Endothelial cell (in vitro differentiated cells): ENCODE results near the gene CORO6. TPM values are rescaled to one million over a fixed set of nuclear protein-coding genes. Genes with fewer than 3 reads are reported as not detected.

Experiments used
- DNase-seq: peaks from one replicate; pipeline ENCODE4 v3.0.0; 2021; ENCODE audit warnings: low spot score
- H3K27ac Mint-ChIP-seq: one replicate; pipeline ENCODE4 v1.8.0; 2021; ENCODE audit warnings: mixed read lengths, inconsistent platforms; ENCODE audit not compliant: unreplicated experiment
- H3K27me3 Mint-ChIP-seq: one replicate; pipeline ENCODE4 v1.8.0; 2021; ENCODE audit warnings: mild to moderate bottlenecking, moderate library complexity, mixed read lengths, inconsistent platforms; ENCODE audit not compliant: unreplicated experiment
- H3K36me3 Mint-ChIP-seq: one replicate; pipeline ENCODE4 v1.8.0; 2021; ENCODE audit warnings: mild to moderate bottlenecking, low read depth, mixed read lengths, inconsistent platforms; ENCODE audit not compliant: unreplicated experiment
- H3K4me1 Mint-ChIP-seq: one replicate; pipeline ENCODE4 v1.8.0; 2021; ENCODE audit warnings: mild to moderate bottlenecking, mixed read lengths, inconsistent platforms; ENCODE audit not compliant: unreplicated experiment
- H3K4me3 Mint-ChIP-seq: one replicate; pipeline ENCODE4 v1.8.0; 2021; ENCODE audit warnings: mild to moderate bottlenecking, mixed read lengths, inconsistent platforms; ENCODE audit not compliant: unreplicated experiment
- H3K9me3 Mint-ChIP-seq: one replicate; pipeline ENCODE4 v1.8.0; 2021; ENCODE audit warnings: mixed read lengths, inconsistent platforms; ENCODE audit not compliant: unreplicated experiment
- CTCF ChIP-seq: fragments of 200-600 bp; sonication (generic); IDR thresholded peaks from one replicate; pipeline ENCODE4 v1.5.0; 2021; ENCODE audit warnings: antibody characterized with exemption; ENCODE audit not compliant: unreplicated experiment
- total RNA-seq: library from RNA; stranded (reverse); fragmentation: NEBNext Ultra II Directional; extraction: Animal tissue kit (Norgen Biotek cat#: 25700); gene quantifications from one replicate; pipeline ENCODE4 v1.2.1, GENCODE V29; 2021; ENCODE audit not compliant: unreplicated experiment

CORO6 gene
- total RNA-seq, 1 donor from 2014 or later, result 13.0 TPM

- Mint-ChIP-seq H3K27ac (no peak overlapping the region), H3K27me3 (peaks cover 12% of the 10 kb centered on the region), H3K36me3 (peaks cover 13% of the 10 kb centered on the region), H3K9me3 (no peaks in the 10 kb centered on the region), H3K4me3 (peak overlapping the region; percentile 89), H3K4me1 (peaks cover 5% of the 10 kb centered on the region)
- no peak for TF ChIP-seq CTCF
- no peak for DNase-seq
Observed at GRCh38 chr17:29569245-29569950, 53.3 kb downstream of the CORO6 start.

- peaks cover 5% of the 10 kb centered on the region for H3K4me1 Mint-ChIP-seq
- H3K27ac Mint-ChIP-seq, result no peak within 1 kb of the TSS
- peaks cover 6% of the 10 kb centered on the region for H3K36me3 Mint-ChIP-seq
- H3K4me3 Mint-ChIP-seq, result peak within 1 kb of the TSS; percentile 91
- TF ChIP-seq CTCF, result no peak
- no peaks in the 10 kb centered on the region for H3K9me3 Mint-ChIP-seq
- DNase-seq, result peak; percentile 73
- peaks cover 12% of the 10 kb centered on the region for H3K27me3 Mint-ChIP-seq
Observed at GRCh38 chr17:29568331-29569244, 54.1 kb downstream of the CORO6 start, which contains the start of gene TP53I13. TP53I13 (plus strand) TSS chr17:29568701; CDS start chr17:29568759, 58 bp downstream.

DNA sequence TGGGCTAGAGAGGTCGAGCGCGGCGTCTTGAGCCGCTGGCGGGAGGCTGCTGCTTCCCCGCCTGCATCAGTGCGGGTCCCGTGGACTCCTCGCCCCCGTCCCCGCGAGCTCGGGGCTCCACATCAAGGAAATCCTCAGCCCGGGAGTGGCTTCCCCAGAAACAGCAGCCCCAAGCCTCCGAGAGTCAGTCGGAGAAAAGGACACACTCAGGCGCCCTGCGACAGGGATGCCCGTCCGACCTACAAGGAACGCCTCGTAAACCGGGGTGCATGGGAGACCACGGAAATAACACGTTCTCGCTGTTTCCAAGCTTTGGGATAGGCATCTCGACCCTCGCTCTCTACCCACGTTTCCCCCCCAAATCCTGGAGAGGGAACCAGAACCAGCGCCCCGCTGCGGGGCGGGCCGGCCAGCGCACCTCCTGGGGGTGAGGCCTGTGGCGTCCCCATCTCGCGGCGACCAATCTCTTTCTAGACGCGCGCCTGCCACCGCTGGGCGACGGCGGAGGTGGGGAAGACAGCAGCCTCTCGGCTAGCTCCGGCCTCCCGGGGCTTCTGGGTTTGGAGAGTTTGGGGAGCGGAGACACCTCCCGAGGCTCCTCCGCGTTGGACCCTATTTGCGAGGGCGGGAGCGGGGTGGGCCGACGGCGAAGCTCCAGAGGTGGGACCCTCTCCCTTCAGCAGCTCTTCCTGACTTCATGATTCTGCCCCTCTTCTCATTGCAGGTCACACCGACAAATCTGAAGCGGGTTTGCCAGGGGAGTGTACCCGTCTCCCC, 55.0 kb downstream of the CORO6 start:
- DNase-seq, result peak; percentile 53
- TF ChIP-seq CTCF, result no peak

GRCh38 chr17:29567304-29567553, 55.5 kb downstream of the CORO6 start:
- peaks cover 14% of the 10 kb centered on the region for H3K27me3 Mint-ChIP-seq

More for the DNA sequence above, 55.0 kb downstream of the CORO6 start:
- H3K27ac Mint-ChIP-seq, result no peak overlapping the region
- H3K27me3 Mint-ChIP-seq, result peaks cover 12% of the 10 kb centered on the region
- peaks cover 9% of the 10 kb centered on the region for H3K36me3 Mint-ChIP-seq
- H3K4me3 Mint-ChIP-seq, result peak overlapping the region; percentile 91
- H3K4me1 Mint-ChIP-seq, result peaks cover 7% of the 10 kb centered on the region
- no peaks in the 10 kb centered on the region for H3K9me3 Mint-ChIP-seq

More at GRCh38 chr17:29567304-29567553, 55.5 kb downstream of the CORO6 start:
- Mint-ChIP-seq H3K4me1 (peaks cover 12% of the 10 kb centered on the region), H3K27ac (no peak overlapping the region), H3K4me3 (no peak overlapping the region), H3K36me3 (peaks cover 11% of the 10 kb centered on the region), H3K9me3 (no peaks in the 10 kb centered on the region)
- no peak for DNase-seq
- TF ChIP-seq CTCF, result no peak
